MM.1S (cell line): ENCODE measurements around the gene ZBED1.

Source experiments
- DNase-seq: peaks from one replicate; pipeline ENCODE4 v3.0.0-alpha.2; 2015
- H2AFZ ChIP-seq: fragments of 300-600 bp; sonication (generic); 2 replicates; pipeline ENCODE4 v1.6.0; 2016; ENCODE audit warnings: antibody characterized with exemption, low read length
- H3F3A ChIP-seq: fragments of 300-600 bp; sonication (generic); 2 replicates; pipeline ENCODE4 v1.6.1; 2016; ENCODE audit warnings: mild to moderate bottlenecking, antibody characterized with exemption, low read length, moderate library complexity, mixed read lengths; ENCODE audit not compliant: insufficient read depth
- H3K27ac ChIP-seq: fragments of 300-600 bp; sonication (generic); 2 replicates; pipeline ENCODE4 v1.5.1; 2016; ENCODE audit warnings: mild to moderate bottlenecking, low read length
- H3K27me3 ChIP-seq: fragments of 300-600 bp; sonication (generic); replicated peaks from 2 replicates; pipeline ENCODE4 v1.6.0; 2016; ENCODE audit warnings: low read length; ENCODE audit not compliant: insufficient read depth
- H3K36me3 ChIP-seq: fragments of 300-600 bp; sonication (generic); replicated peaks from 2 replicates; pipeline ENCODE4 v1.6.1; 2016; ENCODE audit warnings: mild to moderate bottlenecking, low read length, mixed read lengths; ENCODE audit not compliant: insufficient read depth
- H3K4me1 ChIP-seq: fragments of 300-600 bp; sonication (generic); 2 replicates; pipeline ENCODE4 v1.6.1; 2016; ENCODE audit warnings: low read length, mixed read lengths
- H3K4me2 ChIP-seq: fragments of 300-600 bp; sonication (generic); 2 replicates; pipeline ENCODE4 v1.6.0; 2016; ENCODE audit warnings: low read depth, low read length
- H3K4me3 ChIP-seq: fragments of 300-600 bp; sonication (generic); 2 replicates; pipeline ENCODE4 v1.5.1; 2016; ENCODE audit warnings: low read length, mixed read lengths
- H3K79me2 ChIP-seq: fragments of 300-600 bp; sonication (generic); 2 replicates; pipeline ENCODE4 v1.6.1; 2016; ENCODE audit warnings: mixed run types, low read length, mixed read lengths
- H3K9ac ChIP-seq: fragments of 300-600 bp; sonication (generic); 2 replicates; pipeline ENCODE4 v1.6.1; 2016; ENCODE audit warnings: low read length, mixed read lengths
- H3K9me2 ChIP-seq: fragments of 300-600 bp; sonication (generic); replicated peaks from 2 replicates; pipeline ENCODE4 v1.6.1; 2016; ENCODE audit warnings: mild to moderate bottlenecking, low read length, mixed read lengths; ENCODE audit not compliant: insufficient read depth
- H3K9me3 ChIP-seq: fragments of 300-600 bp; sonication (generic); replicated peaks from 2 replicates; pipeline ENCODE4 v1.6.1; 2016; ENCODE audit warnings: mild to moderate bottlenecking, low read length, mixed read lengths; ENCODE audit not compliant: insufficient read depth
- H4K20me1 ChIP-seq: fragments of 300-600 bp; sonication (generic); 2 replicates; pipeline ENCODE4 v1.6.1; 2016; ENCODE audit warnings: mild to moderate bottlenecking, low read length, moderate library complexity, mixed read lengths; ENCODE audit not compliant: insufficient read depth
- CTCF ChIP-seq: fragments of 300-600 bp; sonication (generic); IDR thresholded peaks from 2 replicates; pipeline ENCODE4 v1.5.1; 2016; ENCODE audit warnings: antibody characterized with exemption, low read length, mixed read lengths
- EZH2 ChIP-seq: fragments of 300-600 bp; sonication (generic); optimal IDR thresholded peaks from 2 replicates; pipeline ENCODE3; 2017; ENCODE audit warnings: low read depth, mild to moderate bottlenecking, antibody characterized with exemption, low read length, mixed read lengths
- EZH2phosphoT487 ChIP-seq: fragments of 300-600 bp; sonication (generic); IDR thresholded peaks from 2 replicates; pipeline ENCODE4 v1.6.1; 2018; ENCODE audit warnings: antibody characterized with exemption, low read length

The ZBED1 gene

GRCh38 chrX:2511326-2511725 is 10.6 kb upstream of the ZBED1 start:
- DNase-seq: no peak
- no peaks in the 10 kb centered on the region for H4K20me1 ChIP-seq
- H3K27ac ChIP-seq: no peak overlapping the region
- H2AFZ ChIP-seq: no peak overlapping the region
- H3K9ac ChIP-seq: no peak overlapping the region
- no peak overlapping the region for H3K4me3 ChIP-seq
- H3K79me2 ChIP-seq: no peaks in the 10 kb centered on the region
- no peaks in the 10 kb centered on the region for H3K36me3 ChIP-seq
- H3K4me1 ChIP-seq: no peaks in the 10 kb centered on the region
- H3K27me3 ChIP-seq: no peaks in the 10 kb centered on the region
- H3K9me2 ChIP-seq: no peaks in the 10 kb centered on the region
- H3K9me3 ChIP-seq: no peaks in the 10 kb centered on the region
- H3F3A ChIP-seq: no peaks in the 10 kb centered on the region
- H3K4me2 ChIP-seq: no peak overlapping the region
- TF ChIP-seq EZH2phosphoT487 (no peak), EZH2 (no peak), CTCF (no peak)

- Histone ChIP-seq H3K79me2 (no peaks in the 10 kb centered on the region), H3K9me2 (no peaks in the 10 kb centered on the region), H3K4me2 (no peak overlapping the region), H3K4me3 (no peak overlapping the region), H4K20me1 (no peaks in the 10 kb centered on the region), H3K9me3 (no peaks in the 10 kb centered on the region), H3K27ac (no peak overlapping the region), H3F3A (no peaks in the 10 kb centered on the region), H3K4me1 (no peaks in the 10 kb centered on the region), H2AFZ (no peak overlapping the region), H3K36me3 (no peaks in the 10 kb centered on the region), H3K9ac (no peak overlapping the region), H3K27me3 (no peaks in the 10 kb centered on the region)
- TF ChIP-seq EZH2 (no peak), EZH2phosphoT487 (no peak), CTCF (no peak)
- DNase-seq: no peak
Observed at GRCh38 chrX:2508648-2509335, 8.0 kb upstream of the ZBED1 start.

- DNase-seq: no peak
- Histone ChIP-seq H3K9ac (no peak overlapping the region), H3K27me3 (no peaks in the 10 kb centered on the region), H3K79me2 (no peaks in the 10 kb centered on the region), H2AFZ (no peak overlapping the region), H4K20me1 (no peaks in the 10 kb centered on the region), H3K9me3 (no peaks in the 10 kb centered on the region), H3K9me2 (no peaks in the 10 kb centered on the region), H3K4me1 (no peaks in the 10 kb centered on the region), H3K4me3 (no peak overlapping the region), H3K4me2 (no peak overlapping the region), H3K27ac (no peak overlapping the region), H3F3A (no peaks in the 10 kb centered on the region), H3K36me3 (no peaks in the 10 kb centered on the region)
- no peak for TF ChIP-seq CTCF
- no peak for TF ChIP-seq EZH2
- TF ChIP-seq EZH2phosphoT487: no peak
Observed at GRCh38 chrX:2507904-2508627, 7.3 kb upstream of the ZBED1 start.
